OCI-M2 (cell line): Measurements from ENCODE around the gene RNF175.

Experiments
- DNase-seq: peaks from one replicate; lab custom pipeline; 2025; ENCODE audit not compliant: unreplicated experiment; lab: John Stamatoyannopoulos, UW

Gene RNF175

DNA sequence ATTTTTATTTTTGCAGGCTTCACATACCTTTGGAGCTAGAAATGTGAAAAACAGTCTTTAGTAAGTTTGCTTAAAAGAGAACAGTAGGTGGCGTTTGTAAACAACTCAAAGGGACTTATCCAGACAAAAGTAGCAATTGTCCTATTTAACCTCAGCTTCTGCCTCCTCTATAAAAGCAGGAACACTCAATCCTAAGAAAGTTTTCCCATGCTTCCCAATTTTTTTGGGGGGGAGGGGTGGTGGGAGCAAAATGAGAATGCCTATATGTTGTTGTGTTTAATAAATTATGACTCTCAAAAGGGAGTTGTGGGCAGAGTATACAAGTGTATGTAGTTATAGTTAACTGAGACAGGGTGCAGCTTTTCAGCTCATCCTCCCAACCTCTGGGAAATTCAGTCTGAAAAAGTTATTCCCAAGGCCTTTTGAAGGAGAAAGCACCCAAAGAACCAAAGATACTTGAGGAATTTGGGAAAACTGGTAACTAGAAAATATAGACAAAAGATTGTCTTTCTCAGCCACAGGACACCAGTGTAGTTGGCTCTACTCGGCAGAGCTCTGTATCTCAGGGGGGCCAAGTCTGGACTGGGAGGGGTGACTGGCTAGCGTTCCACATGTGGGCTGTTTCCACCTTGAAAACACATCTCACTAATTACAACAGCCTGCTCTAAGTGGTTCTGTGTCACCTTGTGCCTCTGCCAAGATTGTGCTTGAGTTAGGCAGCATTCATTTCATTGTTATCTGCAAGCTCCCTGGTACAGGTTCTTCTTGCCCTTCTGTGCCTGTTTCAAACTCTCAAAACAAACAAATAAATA is 26.3 kb upstream of the RNF175 start:
- DNase-seq = no peak

DNA sequence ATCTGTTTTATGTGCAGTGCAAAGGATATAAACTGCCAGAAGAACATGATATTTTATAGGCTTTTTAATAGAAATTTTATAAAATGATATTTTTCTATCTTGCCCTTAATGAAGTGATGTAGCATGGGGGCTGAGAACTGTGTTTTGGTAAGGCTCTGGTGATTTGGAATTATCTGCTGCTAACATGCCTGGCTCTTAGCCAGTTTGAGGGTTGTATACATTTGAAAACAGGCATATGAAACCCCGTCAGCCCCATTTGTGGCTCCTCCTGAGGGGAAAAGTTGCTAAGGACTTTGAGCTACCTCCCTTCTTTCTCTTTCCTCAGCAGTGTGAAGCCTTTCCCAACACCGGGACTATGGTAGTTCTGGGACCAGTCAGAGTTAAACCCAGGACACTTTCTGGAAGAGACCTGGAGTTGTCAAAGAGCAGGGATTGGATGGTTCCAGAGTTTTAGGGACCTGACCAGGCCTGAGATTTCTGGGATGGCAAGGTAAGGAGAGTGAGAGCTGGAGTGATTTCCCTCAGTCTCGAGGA is 24.4 kb upstream of the RNF175 start:
- no peak for DNase-seq

DNA sequence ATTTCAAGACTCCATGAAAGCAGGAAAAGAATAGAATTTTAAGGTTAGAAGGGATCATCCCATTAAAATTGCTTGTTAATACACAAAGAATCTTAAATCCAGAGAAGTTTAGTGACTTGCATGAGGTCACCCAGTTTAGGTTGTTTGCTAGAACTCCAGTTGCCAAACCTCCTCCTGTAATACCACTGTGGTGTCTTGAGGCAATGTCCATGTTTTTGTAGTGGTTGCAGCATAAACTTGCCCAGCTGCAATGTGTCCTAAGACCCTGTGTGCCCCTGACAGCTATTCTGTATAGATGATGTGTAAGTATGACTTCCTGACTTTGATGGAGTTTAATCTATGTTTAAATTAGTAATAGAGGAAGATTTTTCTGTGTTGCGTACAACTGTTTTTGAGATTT is 22.8 kb upstream of the RNF175 start:
- DNase-seq = no peak

DNA sequence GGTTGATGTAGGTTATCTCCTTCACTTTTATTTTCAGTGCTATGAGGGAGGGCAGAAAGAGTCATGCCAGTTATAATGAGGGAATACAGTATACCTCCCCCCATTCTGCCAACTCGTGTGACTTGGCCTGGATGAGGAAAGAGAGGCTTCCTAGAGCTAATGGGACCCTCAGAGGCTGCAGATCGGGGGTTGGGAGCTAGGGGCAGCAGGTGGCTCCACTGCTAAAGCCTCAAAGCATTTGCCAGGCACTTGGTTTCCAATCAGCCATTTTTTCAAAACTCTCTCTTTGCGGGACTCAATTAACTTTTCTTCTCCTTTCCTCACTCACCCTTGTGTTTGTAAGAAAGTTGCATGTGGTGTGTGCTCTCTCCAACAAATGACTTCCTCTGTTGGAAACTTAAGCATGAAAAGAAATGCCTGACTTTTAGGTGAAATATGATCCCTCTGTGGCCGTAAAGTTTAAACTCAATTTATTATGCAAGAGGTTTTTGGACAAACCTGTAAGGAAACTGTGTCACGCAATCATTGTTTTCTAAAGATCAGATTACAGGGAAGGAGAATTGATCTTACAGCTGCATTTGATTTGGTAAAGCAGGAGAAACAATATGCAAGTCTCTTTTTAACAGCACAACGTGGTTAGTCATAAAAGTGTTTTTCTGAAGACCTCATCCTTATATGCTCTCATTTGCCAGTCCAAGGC is 22.0 kb upstream of the RNF175 start:
- DNase-seq = no peak

DNA sequence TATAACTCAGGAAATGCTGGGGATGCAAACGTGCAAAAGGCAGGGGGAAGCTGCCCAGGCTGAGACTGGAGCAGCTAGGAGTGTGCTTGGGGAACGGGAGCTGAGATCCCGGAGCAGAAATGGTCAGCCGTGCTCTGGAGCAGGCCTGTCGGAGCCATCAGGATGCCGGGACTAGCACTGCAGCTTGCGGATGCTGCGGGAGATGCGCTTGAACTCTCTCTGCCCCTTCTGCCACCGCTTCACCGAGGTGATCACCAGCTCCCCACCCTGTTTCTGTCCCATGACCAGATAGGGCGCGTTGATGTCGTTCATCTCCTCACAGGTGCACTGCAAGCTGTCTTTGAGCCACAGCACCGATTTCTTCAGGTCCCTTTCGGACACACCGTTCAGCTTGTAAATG is 21.5 kb upstream of the RNF175 start:
- no peak for DNase-seq

DNA sequence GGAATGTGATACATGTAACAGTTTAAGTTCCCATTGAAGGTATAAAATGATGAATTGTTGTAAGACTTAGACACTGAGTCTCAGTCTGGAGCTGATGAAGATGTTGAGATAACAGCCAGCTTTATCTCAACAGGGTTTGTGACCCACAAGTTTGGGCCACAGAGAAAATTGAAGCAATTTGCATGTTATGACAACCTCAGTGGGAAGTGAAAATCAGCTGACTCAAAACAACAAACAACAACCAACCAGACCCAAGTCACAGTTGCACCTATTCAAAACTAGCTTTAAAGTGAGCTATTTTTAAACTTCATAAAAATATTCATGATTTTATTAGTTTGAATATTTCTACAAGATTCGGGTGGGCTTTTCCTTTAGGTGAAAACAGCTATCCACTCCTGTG is 21.1 kb upstream of the RNF175 start:
- no peak for DNase-seq

DNA sequence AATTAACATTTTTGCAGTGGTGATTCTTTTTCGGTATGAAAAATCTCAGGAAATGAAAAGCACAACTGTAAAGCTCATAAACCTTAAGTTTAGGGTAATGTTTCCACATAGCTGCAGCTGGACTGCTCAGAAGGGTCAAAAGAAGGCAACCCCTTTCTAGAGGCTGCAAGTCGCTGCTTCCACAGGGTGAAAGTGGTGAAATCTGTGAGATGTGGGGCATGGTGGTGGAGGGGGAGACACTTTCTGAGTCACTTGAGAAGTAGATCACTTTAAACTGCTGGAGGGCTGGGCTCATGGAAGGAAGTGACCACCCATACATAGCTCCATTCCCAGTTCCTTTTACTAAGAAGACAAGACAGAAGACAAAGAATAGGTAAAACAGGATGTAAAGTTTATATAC is 20.4 kb upstream of the RNF175 start:
- DNase-seq = no peak

DNA sequence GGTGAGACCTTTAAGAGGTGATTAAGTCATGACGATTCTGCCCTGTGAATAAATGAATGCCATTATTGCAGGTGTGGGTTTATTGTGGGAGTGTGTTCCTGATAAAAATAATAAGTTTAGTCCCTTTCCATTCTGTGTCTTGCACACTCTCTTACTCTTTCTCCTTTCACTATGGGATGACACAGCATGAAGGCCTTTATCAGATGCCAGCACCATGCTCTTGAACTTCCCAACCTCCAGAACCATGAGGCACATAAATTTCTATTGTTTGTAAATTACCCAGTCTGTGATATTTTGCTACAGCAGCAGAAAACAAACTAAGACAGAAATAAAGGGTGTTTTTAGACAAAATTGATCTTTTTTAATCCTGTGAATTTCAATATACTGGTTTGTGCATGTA is 18.6 kb upstream of the RNF175 start:
- DNase-seq = no peak

DNA sequence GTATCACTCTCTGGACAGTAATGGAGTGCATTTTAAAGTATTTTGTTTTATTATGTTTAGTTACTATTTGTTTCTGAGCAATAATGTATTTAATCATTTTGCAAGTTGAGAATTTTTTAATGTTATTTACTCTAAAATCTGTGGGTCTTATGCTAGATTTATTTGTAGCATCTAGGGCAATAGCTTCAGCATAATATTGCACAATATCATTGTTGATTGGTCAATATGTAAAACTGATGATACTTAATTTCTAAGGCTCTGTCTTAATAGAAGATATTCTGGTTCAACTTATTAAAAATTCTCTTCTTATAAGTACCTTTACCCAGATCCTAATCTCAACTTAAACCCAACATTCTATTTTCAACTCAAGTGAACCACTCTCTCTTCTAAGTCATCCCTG is 17.6 kb upstream of the RNF175 start:
- DNase-seq = no peak

DNA sequence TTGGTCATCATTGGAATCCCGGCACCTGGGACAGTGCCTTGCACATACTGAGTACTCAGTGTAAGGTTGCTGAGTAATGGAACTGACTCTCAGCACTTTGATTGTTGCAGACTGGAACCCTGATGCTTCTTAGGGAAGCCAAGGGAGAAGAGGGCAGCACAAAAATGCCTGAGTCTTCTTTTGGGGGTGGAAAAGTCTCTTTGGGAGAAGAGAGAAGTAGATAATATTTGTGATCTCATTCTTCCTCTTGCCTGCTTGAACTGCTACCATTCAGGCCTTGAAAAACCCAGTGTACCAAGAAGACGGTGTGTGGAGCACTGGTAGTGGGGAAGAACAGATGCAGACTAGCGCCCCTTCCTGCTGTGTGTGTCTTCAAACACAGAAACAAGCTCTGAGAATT is 16.8 kb upstream of the RNF175 start:
- DNase-seq = no peak

DNA sequence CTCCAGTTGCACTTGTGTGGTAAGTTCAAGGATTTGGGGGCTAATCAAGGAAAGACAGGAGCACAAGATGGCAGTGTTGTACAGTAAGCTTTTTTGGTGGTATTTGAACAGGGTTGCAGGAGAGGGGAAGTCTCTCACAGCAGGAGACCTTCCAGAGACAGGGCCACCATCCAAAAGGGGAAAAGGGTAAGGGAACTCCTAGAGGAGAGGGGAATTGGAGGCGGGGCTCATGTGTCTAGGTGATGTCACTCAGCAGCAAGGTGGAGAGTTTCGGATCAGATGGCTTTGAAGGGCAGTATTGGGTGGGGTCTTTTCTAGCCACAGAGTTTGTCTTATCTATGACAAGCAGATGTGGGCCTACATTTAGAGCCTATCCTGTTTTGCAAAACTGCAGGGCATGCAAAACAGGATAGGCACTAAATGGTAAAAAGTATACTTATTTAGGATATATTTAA is 13.4 kb upstream of the RNF175 start:
- DNase-seq = no peak

DNA sequence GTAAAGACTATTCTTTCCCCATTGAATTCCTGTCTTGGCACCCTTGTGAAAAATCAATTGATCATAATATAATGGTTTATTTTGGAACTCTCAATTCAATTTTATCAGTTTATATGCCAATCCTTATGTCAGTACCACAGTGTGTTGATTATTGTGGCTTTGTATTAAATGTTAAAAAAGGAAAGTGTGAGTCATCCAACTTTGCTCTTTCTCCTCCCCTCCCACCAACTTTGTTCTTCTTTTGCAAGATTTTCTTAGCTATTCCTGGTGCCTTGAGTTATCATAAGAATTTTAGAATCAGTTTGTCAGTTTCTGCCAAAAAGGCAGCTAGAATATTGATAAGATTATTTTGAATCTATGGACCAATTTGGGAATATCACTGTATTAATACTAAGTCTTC is 11.2 kb upstream of the RNF175 start:
- no peak for DNase-seq

DNA sequence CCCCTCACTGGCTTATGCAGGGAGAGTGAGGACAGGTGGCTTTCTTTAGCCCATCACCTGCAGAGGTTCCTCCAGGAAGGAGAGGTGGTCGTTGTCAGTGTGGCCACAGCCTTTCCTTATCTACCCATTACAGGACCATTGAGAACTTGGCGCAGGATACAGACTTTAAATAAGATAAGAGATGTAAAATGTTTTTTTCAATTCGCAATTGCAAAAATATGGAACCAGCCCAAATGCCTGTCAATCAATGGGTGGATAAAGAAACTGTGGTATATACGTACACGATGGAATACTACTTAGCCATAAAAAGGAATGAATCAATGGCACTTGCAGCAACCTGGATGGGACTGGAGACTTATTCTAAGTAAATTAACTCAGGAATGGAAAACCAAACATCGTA is 6.9 kb upstream of the RNF175 start:
- DNase-seq = no peak

DNA sequence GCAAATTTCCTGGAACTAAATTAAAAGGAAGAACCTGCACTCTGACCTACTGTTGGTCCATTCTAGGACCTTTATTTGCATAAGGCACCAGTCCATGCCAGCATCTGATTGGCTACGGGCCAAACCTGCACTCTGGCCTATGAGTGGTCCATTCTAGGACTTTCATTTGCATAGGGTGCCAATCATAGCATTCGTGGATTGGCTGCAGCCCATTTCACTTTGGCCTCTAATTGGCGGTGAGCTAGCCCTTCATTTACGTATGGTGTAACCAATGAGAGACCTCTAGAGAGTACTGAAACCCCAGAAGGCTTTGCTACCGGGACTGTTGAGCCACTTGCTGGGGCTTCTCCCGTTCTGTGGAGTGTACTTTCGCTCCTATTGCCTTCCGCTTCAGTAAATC is 6.1 kb upstream of the RNF175 start:
- DNase-seq = no peak

DNA sequence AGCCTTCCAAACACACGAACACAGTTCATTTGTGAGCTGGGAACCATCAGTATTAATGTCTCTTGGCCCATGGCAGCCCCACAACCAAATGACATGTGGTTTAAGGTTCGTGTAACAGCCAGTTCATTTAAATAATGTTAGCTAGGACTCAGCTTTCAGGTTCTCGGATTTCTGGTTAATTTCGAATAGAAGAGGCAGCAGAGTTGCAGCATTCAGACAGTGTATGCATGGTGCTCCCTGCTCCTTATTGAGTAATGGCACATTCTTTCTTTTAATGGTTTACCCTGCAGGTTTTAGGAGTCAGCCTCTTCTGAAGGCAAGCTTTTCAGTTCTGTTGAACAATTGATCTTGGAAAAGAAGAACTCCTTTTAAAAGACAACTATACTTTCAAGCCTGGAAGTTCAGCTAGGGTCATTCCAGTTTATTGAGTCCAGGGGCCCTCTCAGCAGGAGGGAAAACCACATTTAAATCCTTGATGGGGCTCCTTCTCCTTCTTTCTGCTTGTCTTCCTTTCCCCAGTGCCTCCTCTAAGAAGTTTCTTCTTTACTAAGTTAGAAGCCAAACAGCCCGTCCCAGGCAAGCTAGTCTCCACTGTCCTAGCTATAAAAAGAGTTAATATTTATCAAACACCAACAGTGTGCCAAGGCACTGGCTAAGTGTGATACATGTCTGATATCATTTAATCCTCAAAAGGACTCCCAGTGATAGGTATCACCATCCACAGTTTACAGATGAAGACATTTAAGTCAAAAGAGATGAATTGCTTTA is 5.0 kb upstream of the RNF175 start:
- no peak for DNase-seq

DNA sequence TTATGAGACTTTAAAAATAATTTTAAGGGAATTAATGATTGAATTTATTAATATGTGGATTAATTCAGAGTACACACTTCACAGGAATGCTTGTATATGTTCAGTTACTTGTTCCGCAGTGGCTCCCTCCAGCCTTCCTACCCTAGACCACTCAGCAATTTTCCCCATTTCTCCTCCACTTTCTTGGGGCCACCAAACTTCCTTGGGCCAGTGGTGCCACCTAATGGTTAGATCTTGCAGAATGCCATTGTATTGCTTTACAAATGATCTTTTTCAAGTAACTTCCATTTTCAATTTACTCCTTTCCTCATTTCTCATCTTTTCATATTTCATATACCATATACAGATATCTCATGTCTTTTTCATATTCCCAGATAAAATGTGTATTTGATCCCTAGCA is 3.6 kb upstream of the RNF175 start:
- no peak for DNase-seq

DNA sequence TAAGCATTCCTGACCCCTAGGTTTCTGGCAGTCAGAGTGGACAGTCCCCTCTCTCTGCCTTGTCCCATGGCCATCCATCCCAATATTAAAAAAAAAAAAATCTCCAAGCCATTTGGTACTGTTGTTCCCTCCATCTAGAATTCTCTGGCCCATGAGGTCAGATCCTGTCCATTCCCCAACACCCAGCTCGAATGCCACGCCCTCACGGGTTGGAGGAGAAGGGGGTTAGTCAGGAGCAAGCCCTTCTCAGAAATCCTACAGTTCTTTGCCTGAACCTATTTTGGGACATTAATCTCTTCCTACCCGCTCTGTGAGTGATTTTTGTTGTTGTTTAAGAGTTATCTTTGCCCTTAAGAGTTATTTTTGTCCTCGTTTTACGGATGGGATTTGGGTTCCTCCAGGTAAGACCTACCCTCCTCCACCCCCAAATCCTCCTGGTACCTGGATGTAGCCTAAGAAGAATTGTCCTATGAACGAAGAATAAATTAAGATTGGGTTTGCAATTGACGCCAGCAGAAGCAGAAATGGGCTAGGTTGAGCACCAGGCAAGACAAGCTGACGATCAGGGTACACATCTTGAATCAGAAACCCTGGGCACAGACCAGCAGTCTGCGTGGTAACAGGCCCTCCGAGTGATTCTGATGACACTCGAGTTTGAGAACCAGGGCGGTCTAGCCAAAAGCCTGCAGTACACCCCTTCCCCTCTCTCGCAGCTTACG is 977 bp downstream of the RNF175 start:
- DNase-seq = no peak

DNA sequence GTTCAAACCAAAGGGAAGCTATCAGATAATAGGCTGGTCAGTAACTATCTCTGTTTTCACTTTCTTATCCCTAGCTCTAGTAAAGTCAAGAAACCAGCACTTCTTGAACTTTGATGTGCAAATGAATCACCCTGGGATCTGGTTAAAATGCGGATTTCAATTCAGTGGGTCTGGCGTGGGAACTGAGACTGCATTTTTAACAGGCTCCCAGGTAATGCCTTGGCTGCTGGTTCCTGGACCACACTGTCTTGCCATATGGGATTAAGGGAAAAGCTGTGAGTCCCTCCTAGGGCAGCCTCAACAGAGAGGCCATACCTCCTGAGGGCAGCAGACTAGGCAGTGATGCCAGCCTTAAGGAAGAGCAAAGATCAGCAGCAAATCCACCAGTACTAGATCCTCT is 1.7 kb downstream of the RNF175 start:
- DNase-seq = no peak

DNA sequence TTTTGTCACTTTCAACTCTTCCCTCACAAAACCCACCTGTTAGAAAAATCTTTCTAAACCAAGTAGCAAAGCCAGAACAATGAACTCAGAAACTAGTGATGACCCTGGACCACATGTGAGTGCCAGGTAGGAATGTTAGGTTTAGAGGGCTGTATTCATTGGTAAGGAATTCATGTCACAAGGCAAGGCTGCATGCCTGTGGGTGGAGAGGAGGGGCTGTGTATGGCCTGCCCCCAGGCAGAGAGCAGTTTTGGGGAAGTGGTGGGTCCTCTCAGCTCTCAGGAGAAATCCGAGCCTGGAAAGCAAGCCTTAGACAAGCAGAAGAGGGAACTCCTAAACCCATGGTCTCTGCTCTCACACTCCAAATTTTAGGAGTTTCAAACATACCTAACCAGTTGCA is 2.4 kb downstream of the RNF175 start:
- DNase-seq = no peak

DNA sequence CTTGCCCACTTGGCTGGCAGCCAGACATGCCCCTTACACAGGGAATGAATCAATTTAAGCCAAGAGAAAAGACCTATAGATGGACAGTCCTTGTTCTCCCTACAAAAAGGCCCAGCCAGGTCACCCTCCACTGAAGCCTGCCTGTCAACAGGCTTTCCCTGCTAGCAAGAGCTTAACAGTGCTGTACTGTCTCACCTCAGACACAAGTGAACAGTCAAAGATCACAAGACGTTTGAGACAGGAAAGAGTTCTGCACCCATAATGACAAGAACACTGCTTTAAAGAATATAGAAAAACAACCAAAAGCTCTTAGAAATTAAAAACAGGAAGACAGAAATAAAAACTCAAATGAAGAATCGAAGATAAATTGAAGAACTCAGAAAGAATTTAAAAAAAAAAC is 4.6 kb downstream of the RNF175 start:
- no peak for DNase-seq

DNA sequence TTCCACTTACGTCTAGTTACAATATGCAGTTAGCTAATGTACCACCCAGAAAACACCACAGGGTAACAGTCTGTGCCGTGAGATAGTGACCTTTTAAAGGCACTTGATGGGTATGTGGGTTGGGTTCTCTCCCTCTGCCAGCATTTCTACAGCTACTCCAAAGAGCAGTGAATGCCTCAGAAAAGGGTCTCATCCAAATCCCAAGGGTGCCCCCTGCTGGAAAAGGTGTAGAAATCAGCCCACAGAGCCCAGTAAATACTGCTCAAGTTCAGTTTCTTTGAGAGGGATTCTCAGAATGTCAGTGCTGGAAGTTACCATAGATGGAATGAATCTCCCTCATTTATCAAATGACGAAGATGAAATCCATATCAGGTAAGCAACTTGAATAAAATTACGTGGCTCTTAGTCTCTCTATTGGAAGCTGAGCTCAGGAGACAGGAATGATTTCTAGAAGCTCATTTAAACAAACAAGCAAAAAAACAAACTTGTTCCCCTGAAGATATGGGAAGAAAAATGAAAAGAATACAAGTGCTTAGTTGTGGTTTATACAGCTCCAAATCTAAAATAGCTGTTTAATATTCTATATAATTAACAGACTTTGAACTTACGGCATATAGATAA is 9.5 kb downstream of the RNF175 start:
- no peak for DNase-seq
